Ectodermal cell (in vitro differentiated cells): ENCODE measurements around the gene SDC1.

Experiments
- H3K27ac ChIP-seq: 2 replicates; pipeline ENCODE4 v1.7.0; 2013; ENCODE audit warnings: mild to moderate bottlenecking, low read depth, low read length; ENCODE audit not compliant: insufficient read depth, poor library complexity, severe bottlenecking
- H3K27me3 ChIP-seq: 2 replicates; pipeline ENCODE4 v1.7.0; 2013; ENCODE audit warnings: mild to moderate bottlenecking, low read length; ENCODE audit not compliant: insufficient read depth, control insufficient read depth, poor library complexity, severe bottlenecking
- H3K36me3 ChIP-seq: one replicate; pipeline ENCODE4 v1.7.0; 2013; ENCODE audit warnings: low read length; ENCODE audit not compliant: control insufficient read depth, insufficient read depth
- H3K4me1 ChIP-seq: one replicate; pipeline ENCODE4 v1.7.0; 2013; ENCODE audit warnings: low read length; ENCODE audit not compliant: control insufficient read depth, insufficient read depth
- H3K4me3 ChIP-seq: 2 replicates; pipeline ENCODE4 v1.7.0; 2013; ENCODE audit warnings: low read depth, low read length, control low read depth; ENCODE audit not compliant: insufficient read depth
- H3K9me3 ChIP-seq: 2 replicates; pipeline ENCODE4 v1.7.0; 2013; ENCODE audit warnings: mild to moderate bottlenecking, low read length, moderate library complexity; ENCODE audit not compliant: control insufficient read depth
- WGBS, 2 experiments: methylation state at CpG; one replicate each; pipeline ENCODE4 v1.1.7; 2013; ENCODE audit warnings: missing lambda C conversion rate in 2 of 2; 5-methylcytosine and 5-hydroxymethylcytosine counted together

The SDC1 gene

GRCh38 chr2:20230114-20230425 is 5.1 kb upstream of the SDC1 start:
- Histone ChIP-seq H3K27ac (no peak overlapping the region), H3K36me3 (no peaks in the 10 kb centered on the region), H3K27me3 (peaks cover 4% of the 10 kb centered on the region), H3K4me1 (no peaks in the 10 kb centered on the region), H3K9me3 (no peaks in the 10 kb centered on the region), H3K4me3 (no peak overlapping the region)
- 94 to 96% methylated on average over 4 of the region's 4 CpGs for WGBS, 2 experiments

- Histone ChIP-seq H3K4me1 (no peaks in the 10 kb centered on the region), H3K36me3 (no peaks in the 10 kb centered on the region), H3K9me3 (no peaks in the 10 kb centered on the region), H3K27ac (no peak overlapping the region), H3K27me3 (peaks cover 4% of the 10 kb centered on the region), H3K4me3 (no peak overlapping the region)
- 88 to 92% methylated on average over 8 of the region's 8 CpGs for WGBS, 2 experiments
These were observed 4.6 kb upstream of the SDC1 start for GRCh38 chr2:20229322-20230113.

- Histone ChIP-seq H3K36me3 (no peaks in the 10 kb centered on the region), H3K27ac (no peak overlapping the region), H3K4me3 (no peak overlapping the region), H3K27me3 (peaks cover 4% of the 10 kb centered on the region), H3K9me3 (no peaks in the 10 kb centered on the region), H3K4me1 (peaks cover 1% of the 10 kb centered on the region)
- WGBS, 2 experiments: 90 to 92% methylated on average over 10 of the region's 10 CpGs
These were observed 3.1 kb upstream of the SDC1 start for GRCh38 chr2:20227894-20228505.

- WGBS, 2 experiments: 91 to 93% methylated on average over 14 of the region's 14 CpGs
- peaks cover 18% of the 10 kb centered on the region for H3K4me1 ChIP-seq
- no peaks in the 10 kb centered on the region for H3K36me3 ChIP-seq
- no peak overlapping the region for H3K27ac ChIP-seq
- H3K27me3 ChIP-seq: peaks cover 4% of the 10 kb centered on the region
- no peak overlapping the region for H3K4me3 ChIP-seq
- H3K9me3 ChIP-seq: no peaks in the 10 kb centered on the region
These were observed 1.2 kb upstream of the SDC1 start for GRCh38 chr2:20226152-20226545.

GRCh38 chr2:20225294-20226151 is 593 bp upstream of the SDC1 start:
- H3K27ac ChIP-seq: no peak overlapping the region
- peaks cover 18% of the 10 kb centered on the region for H3K4me1 ChIP-seq
- peaks cover 4% of the 10 kb centered on the region for H3K27me3 ChIP-seq
- no peaks in the 10 kb centered on the region for H3K9me3 ChIP-seq
- 14 to 15% methylated on average over 66 of the region's 66 CpGs for WGBS, 2 experiments
- H3K36me3 ChIP-seq: no peaks in the 10 kb centered on the region
- H3K4me3 ChIP-seq: peak overlapping the region; percentile 79

- Histone ChIP-seq H3K4me3 (peak overlapping the region; percentile 79), H3K27ac (peak overlapping the region; percentile 29), H3K27me3 (peaks cover 4% of the 10 kb centered on the region), H3K36me3 (no peaks in the 10 kb centered on the region), H3K4me1 (peaks cover 18% of the 10 kb centered on the region), H3K9me3 (no peaks in the 10 kb centered on the region)
- WGBS, 2 experiments: 0% methylated on average over 70 of the region's 70 CpGs
These were observed 690 bp downstream of the SDC1 start for GRCh38 chr2:20224164-20224715.

- H3K27me3 ChIP-seq: peaks cover 4% of the 10 kb centered on the region
- H3K4me3 ChIP-seq: peak overlapping the region; percentile 79
- WGBS, 2 experiments: 0% methylated on average over 66 of the region's 66 CpGs
- peaks cover 18% of the 10 kb centered on the region for H3K4me1 ChIP-seq
- H3K9me3 ChIP-seq: no peaks in the 10 kb centered on the region
- H3K27ac ChIP-seq: peak overlapping the region; percentile 55
- H3K36me3 ChIP-seq: no peaks in the 10 kb centered on the region
These were observed 1.3 kb downstream of the SDC1 start for GRCh38 chr2:20223407-20224163.

GRCh38 chr2:20222769-20223406 is 2.0 kb downstream of the SDC1 start:
- Histone ChIP-seq H3K27me3 (peaks cover 4% of the 10 kb centered on the region), H3K36me3 (no peaks in the 10 kb centered on the region), H3K4me3 (peak overlapping the region; percentile 79), H3K9me3 (no peaks in the 10 kb centered on the region), H3K4me1 (peaks cover 18% of the 10 kb centered on the region), H3K27ac (no peak overlapping the region)
- 42 to 43% methylated on average over 21 of the region's 21 CpGs for WGBS, 2 experiments

GRCh38 chr2:20222014-20222768 is 2.7 kb downstream of the SDC1 start:
- Histone ChIP-seq H3K27ac (no peak overlapping the region), H3K4me3 (no peak overlapping the region), H3K9me3 (no peaks in the 10 kb centered on the region), H3K36me3 (no peaks in the 10 kb centered on the region), H3K27me3 (peaks cover 4% of the 10 kb centered on the region), H3K4me1 (peaks cover 18% of the 10 kb centered on the region)
- 90% methylated on average over 1 of the region's 1 CpG for WGBS, 2 experiments
